Effector CD4-positive, alpha-beta T cell (primary cell): Measurements from ENCODE around the gene CPED1.
"Not testable (repeated sequence)": the region's sequence is repeated elsewhere in the genome, so short reads cannot be mapped to it uniquely, and the experiment has no call there.

Experiments used
- DNase-seq: peaks from one replicate; pipeline ENCODE4 v3.0.0-alpha.2; 2020

Gene CPED1

GRCh38 chr7:121075424-121075841, 86.9 kb downstream of the CPED1 start:
- DNase-seq: not testable (repeated sequence)

- no peak for DNase-seq
Measured at GRCh38 chr7:121075952-121076349, 87.4 kb downstream of the CPED1 start.

- DNase-seq: no peak
Measured at GRCh38 chr7:121076350-121077164, 88.0 kb downstream of the CPED1 start.

- no peak for DNase-seq
Measured at GRCh38 chr7:121077165-121077630, 88.7 kb downstream of the CPED1 start.

GRCh38 chr7:121078701-121079227, 90.3 kb downstream of the CPED1 start:
- DNase-seq: no peak

- DNase-seq: no peak
Measured at GRCh38 chr7:121079425-121080169, 91.1 kb downstream of the CPED1 start.

- DNase-seq: no peak
Measured at GRCh38 chr7:121080257-121080912, 91.9 kb downstream of the CPED1 start.

- no peak for DNase-seq
Measured at GRCh38 chr7:121080913-121081326, 92.4 kb downstream of the CPED1 start.

- DNase-seq: no peak
Measured at GRCh38 chr7:121081327-121081936, 92.9 kb downstream of the CPED1 start.

GRCh38 chr7:121082400-121083101, 94.0 kb downstream of the CPED1 start:
- DNase-seq: no peak

- no peak for DNase-seq
Measured at GRCh38 chr7:121083138-121083789, 94.8 kb downstream of the CPED1 start.

- DNase-seq: no peak
Measured at GRCh38 chr7:121083790-121084251, 95.3 kb downstream of the CPED1 start.

GRCh38 chr7:121084256-121084655, 95.7 kb downstream of the CPED1 start:
- no peak for DNase-seq

GRCh38 chr7:121084748-121085336, 96.3 kb downstream of the CPED1 start:
- no peak for DNase-seq

- no peak for DNase-seq
Measured at GRCh38 chr7:121085922-121086321, 97.4 kb downstream of the CPED1 start.

- no peak for DNase-seq
Measured at GRCh38 chr7:121088870-121089269, 100.4 kb downstream of the CPED1 start.

GRCh38 chr7:121094829-121095228, 106.3 kb downstream of the CPED1 start:
- DNase-seq: no peak

GRCh38 chr7:121097577-121097976, 109.1 kb downstream of the CPED1 start:
- DNase-seq: no peak

GRCh38 chr7:121099572-121099971, 111.1 kb downstream of the CPED1 start:
- DNase-seq: no peak

- DNase-seq: no peak
Measured at GRCh38 chr7:121101083-121101482, 112.6 kb downstream of the CPED1 start.

GRCh38 chr7:121101621-121102020, 113.1 kb downstream of the CPED1 start:
- no peak for DNase-seq
